ENCODE measurements around the gene LYPLAL1. TPM values are rescaled to one million over a fixed set of nuclear protein-coding genes. Genes with fewer than 3 reads are reported as not detected.
"Not testable (repeated sequence)": the region's sequence is repeated elsewhere in the genome, so short reads cannot be mapped to it uniquely, and the experiment has no call there.

LYPLAL1 gene
- total RNA-seq, 1 donor from 2014 or later = 15.8 TPM

DNA sequence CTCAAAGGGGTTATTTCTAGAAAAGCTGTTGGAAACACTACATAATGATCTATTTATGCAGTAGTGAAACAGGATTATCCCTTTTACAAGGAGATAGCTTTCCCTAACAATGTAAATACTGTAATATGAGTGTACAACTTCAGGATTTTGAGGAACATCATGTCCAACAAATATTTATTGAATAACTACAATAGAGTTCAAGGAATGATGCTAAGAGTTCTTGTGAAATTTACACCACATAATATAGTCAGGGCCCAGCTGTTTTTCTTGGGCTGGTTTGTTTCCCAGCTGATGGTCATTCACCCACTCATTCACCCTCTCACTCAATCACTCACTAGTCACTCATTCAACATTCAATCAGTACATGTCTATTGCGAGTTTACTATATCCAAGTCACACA is 12.3 kb upstream of the LYPLAL1 start:
- intact Hi-C loops (cut with micrococcal nuclease) = no loop called here

DNA sequence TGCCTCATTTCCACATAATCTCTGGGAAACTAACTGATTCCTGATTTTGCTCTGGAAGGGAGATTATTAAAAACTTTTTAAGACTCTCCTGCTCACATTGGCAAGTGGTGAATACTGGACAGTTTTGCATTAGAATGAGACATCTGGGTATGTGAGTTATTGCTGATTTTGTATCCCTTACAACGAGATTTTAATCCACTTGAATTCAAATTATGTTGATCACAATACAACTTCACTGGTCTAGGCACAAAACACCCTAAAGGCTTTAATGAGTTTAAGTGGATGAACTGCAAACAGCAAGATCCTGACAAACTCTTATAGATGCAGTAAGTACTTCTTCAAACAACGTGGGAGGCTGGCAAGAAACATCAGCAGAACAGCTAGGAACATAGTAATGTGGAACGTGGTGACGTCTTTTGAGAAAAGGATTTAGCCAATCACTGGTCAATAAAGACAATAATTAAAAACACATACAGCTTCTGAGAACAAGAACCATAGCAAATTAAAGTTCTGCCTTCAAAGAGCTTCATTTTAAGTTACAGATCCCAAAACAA is 10.2 kb upstream of the LYPLAL1 start:
- intact Hi-C loops (cut with micrococcal nuclease) = no loop called here

DNA sequence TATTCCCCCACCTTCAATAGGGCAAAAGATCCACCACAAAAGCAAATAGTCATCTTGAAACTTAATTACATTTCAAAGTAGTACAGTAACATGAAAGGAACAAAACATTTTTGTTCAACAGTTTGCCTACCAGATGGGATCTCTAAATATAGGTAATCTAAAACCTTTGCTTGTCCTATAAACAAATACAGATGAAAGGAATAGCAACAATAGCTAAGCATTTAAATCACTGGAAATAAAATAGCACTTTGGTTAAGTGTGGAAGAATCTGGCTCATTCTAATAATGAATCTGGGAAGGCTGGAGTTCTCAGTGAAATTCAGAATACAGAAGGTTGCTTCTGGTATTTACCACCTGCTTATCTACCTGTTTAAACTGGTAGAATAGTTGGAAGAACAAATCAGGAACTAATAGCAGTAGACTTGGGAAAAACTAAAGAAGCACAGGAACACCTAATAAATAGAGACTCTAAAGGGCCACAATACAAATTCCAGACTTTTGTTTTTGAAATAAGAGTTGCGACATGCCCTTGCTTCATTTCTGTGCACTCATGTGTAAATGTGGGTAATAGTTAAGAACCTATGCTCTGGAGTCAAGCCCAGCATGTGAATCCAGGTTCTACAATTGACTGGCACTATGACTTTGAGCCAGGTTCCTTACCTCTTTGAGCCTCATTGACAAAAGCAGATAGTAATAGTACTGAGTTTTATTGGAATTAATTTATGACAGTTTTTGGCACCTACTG is 2.3 kb upstream of the LYPLAL1 start:
- intact Hi-C loops (cut with micrococcal nuclease) = loop anchor here (5.0 to 10.0 kb wide), 2 partner anchors 827 to 921 kb away; partner anchors contain the start of genes IARS2 and TGFB2

DNA sequence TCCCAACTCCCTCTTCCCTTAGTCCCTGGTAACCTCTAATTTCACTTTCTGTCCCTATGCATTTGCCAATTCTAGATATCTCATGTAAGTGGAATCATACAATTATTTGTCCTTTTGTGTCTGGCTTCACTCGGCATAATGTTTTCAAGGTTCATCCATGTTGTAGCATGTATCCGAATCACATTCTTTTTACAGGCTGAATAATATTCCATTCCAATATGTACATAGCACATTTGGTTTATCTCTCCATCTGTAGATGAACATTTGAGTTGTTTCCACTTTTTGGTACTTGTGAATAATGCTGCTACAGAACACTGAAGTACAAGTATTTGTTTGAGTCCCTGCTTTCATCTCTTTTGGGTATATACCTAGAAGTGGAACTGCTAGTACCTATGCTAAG is 857 bp upstream of the LYPLAL1 start:
- intact Hi-C loops (cut with micrococcal nuclease) = loop anchor here (1.0 to 10.0 kb wide), 4 partner anchors 828 to 1542 kb away; partner anchors contain the start of genes GPATCH2, IARS2, RRP15 and SPATA17

DNA sequence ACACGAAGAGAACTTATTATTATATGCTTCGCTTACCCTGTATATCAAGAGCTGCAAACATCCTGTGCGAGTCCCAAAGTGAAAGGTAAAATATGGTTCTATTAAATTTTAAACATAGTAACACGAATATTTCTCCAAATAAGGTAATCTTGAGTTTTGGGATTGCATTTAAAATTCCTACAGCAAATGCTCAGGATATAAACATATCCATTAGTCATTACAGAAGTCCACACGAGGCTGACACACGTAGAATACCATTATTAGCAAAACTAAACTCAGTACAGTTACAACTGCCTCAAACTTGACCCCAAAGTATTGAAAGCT is 282 bp upstream of the LYPLAL1 start:
- intact Hi-C loops (cut with micrococcal nuclease) = loop anchor here (1.0 to 10.0 kb wide), 4 partner anchors 829 to 1542 kb away; partner anchors contain the start of genes GPATCH2, IARS2, RRP15 and SPATA17

DNA sequence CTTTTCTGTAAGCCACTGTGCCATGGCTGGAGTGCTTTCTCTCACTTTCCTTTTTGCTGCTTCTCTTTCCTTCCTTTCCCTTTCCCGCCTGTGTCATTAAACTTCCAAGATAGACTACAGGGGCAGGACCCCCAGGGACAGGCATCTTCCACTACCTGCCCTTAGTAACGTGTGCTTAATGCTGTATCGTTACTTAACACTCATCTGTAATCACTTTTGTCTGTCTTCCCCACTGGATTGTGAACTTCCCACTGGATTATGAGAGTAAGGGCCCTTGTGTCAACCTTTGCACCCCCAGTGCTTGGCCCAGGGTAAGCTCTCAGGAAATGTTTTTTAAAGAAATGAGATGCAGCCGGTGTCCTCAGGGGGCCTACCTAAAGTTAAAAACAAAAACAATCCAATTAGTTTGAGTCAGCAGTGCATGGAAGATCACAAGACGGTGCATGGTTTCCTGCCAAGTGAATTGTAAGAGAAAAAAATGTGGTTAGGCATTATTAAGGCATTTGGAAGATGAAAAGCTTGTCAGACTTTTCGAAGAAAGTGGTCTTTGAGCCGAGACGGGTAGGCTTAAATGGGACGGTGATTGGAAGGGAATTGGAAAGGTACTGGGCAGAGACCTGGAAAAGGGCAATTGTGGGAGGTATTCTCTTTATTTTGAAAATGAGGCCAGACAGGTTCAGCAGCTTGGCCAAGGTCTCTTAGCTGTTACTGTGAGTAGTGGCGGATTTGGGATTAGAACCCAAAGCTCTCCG is 958 bp downstream of the LYPLAL1 start:
- intact Hi-C loops (cut with micrococcal nuclease) = loop anchor here (1.0 to 10.0 kb wide), 5 partner anchors 15 to 1098 kb away; partner anchors contain the start of genes EPRS1, IARS2, RAB3GAP2 and TGFB2

DNA sequence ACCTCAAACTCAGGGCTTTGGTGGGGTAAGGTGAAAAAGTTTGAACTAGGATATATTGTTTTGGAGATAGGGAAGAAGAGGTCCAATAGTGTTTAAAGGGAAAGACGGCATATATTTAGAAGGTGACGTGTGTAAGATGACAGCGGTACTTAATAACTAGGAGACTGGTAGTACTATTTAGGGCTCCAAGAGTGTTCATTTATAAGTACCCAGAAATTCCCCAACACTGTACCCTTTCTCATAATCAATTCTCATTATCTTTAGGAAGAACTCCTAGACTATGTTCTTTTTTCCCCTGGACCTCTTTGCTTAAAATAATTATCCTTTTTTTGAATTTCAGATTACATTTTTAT is 1.5 kb downstream of the LYPLAL1 start:
- intact Hi-C loops (cut with micrococcal nuclease) = loop anchor here (2.0 to 10.0 kb wide), 3 partner anchors 830 to 1098 kb away; partner anchors contain the start of genes EPRS1, RAB3GAP2 and TGFB2

DNA sequence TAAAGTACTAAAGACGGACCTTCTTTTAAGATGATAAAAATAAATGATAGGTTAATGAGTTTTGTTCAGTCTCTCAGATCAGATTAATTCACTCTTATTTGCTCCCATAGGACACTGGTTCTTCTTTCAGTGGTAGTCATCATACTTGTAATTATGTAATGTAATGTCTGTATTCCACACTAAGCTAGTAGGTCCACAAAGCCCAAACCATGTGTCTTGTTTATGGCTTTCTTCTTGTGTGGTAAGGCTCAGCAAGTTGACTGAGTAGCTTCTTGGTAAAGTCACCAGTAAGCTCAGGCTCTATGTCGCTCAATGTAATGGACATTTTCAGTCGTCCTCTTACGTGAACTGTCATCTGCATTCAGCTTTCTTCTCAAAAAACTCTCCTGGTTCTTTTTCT is 2.5 kb downstream of the LYPLAL1 start:
- intact Hi-C loops (cut with micrococcal nuclease) = loop anchor here (10.0 kb wide), 1 partner anchor 831 kb away; the partner anchor contains the start of gene TGFB2

DNA sequence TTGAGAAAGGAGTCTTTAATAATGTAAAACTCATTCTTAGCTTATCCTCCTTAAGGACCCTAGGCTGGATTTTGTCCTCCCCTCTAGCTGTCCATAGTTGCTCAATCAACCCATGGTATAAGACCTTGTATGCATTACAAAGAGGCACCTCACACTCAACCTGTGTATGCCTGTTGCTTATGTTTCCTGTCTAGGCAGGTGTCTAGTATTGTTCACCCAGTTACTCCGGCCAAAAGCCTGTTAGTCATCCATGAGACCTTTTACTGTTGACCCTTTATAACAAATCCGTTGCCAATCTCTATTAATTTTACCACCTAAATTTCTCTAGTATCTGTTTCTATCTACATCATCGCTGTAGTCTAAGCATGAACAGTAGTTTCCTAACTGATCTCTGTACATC is 3.7 kb downstream of the LYPLAL1 start:
- intact Hi-C loops (cut with micrococcal nuclease) = loop anchor here (10.0 kb wide), 1 partner anchor 833 kb away; the partner anchor contains the start of gene TGFB2

DNA sequence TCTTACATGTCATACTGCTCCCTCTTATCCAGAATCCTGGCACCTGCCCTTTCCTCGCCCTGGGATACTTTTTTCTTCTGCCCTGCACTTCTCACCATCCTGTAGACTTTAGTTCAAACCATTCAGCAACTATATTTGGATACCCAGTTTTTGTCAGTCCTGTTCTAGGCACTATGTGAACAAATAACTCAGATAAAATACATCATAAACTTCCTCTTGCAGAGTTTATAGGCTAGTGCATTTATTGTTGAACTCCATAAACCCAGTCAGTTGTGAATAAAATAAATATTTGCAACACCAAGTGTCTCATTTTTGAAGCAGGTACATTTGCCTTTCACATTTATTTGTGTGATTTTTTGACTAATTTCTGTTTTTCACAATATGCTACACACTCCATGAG is 4.3 kb downstream of the LYPLAL1 start:
- intact Hi-C loops (cut with micrococcal nuclease) = loop anchor here (10.0 kb wide), 1 partner anchor 833 kb away; the partner anchor contains the start of gene TGFB2

DNA sequence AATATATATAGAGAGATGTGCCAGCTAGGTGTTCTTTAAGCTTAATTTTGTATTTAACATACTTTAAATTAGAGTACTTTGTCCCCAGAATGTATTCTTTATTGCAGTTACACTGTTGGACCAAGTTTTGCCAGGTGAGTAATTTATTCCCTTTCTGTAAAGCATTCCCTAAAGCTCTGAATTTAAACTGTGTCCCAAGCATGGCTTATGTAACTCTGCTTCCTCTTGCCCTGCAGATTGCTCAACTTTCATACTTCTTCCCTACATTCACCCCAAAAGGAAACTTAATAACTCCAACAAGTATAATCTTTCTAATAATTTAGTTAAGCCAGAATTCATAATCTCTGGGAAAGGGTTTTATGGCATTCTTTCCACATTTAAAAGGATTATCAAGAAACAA is 5.6 kb downstream of the LYPLAL1 start:
- intact Hi-C loops (cut with micrococcal nuclease) = loop anchor here (10.0 kb wide), 1 partner anchor 834 kb away; the partner anchor contains the start of gene TGFB2

DNA sequence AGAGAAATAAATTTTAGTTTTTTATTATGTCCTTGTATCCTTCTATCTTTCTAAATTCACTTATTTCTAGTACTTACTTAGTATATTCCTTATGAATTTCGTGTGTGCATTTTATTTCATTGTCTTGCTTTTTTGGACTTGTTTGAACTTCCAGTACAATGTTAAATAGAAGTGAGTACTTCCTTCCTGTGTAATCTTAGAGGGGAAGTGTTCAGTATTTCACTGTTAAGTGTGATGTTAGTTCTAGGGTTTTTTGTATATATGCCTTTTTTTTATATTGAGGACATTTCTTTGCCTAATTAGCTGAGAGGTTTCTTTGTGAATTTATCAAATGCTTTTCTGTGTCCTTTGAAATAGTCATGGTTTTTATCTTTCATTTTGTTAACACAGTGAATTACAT is 10.7 kb downstream of the LYPLAL1 start:
- intact Hi-C loops (cut with micrococcal nuclease) = no loop called here

DNA sequence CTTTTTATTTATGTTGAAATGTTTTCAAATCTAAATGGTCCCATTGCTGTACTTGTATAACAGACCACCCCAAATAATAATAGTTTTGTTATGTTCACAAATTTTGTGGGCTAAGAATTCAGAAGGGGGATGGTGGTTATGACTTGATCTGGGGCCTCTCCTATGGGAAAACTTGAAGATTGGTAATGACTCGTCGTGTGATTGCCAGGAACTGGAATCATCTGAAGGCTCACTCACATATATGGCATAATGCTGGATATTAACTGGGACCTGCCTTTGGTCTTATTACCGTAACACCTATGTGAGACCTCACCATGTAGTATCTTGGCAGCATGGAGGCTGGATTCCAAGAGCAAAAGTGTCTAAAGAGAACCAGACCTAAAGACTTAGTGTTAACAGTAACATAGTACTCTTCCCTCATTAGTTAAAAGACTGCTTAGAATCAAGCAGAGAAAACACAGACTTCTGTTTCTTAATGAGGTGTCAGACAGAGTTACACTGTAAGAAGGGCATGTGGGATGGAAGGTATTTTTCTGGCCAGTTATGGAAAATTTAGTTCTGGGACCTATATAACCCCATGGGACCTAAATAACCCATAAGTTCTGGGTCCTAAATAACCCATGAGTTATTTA is 11.9 kb downstream of the LYPLAL1 start:
- intact Hi-C loops (cut with micrococcal nuclease) = no loop called here

DNA sequence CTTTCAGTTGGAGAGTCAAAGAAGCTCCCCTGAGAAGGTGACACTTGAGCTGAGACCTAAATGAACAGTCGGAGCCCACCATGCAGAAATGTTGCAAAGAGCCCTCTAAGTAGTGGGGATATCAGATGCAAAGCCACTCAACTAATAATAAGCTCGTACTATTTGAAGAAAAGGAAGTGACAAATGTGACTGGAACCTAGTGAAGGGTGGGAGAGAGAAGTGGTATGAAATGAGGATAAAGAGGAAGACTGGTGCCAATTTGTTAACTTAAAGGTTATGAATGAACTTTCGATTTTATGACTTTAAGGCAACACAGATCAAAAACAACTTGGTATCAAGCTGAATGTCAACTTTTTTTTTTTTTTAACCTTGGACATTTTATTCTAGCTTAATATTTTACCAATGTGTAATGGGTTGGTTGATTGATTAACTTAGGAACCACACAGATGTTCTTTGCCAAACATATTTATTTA is 14.7 kb downstream of the LYPLAL1 start:
- intact Hi-C loops (cut with micrococcal nuclease) = no loop called here

DNA sequence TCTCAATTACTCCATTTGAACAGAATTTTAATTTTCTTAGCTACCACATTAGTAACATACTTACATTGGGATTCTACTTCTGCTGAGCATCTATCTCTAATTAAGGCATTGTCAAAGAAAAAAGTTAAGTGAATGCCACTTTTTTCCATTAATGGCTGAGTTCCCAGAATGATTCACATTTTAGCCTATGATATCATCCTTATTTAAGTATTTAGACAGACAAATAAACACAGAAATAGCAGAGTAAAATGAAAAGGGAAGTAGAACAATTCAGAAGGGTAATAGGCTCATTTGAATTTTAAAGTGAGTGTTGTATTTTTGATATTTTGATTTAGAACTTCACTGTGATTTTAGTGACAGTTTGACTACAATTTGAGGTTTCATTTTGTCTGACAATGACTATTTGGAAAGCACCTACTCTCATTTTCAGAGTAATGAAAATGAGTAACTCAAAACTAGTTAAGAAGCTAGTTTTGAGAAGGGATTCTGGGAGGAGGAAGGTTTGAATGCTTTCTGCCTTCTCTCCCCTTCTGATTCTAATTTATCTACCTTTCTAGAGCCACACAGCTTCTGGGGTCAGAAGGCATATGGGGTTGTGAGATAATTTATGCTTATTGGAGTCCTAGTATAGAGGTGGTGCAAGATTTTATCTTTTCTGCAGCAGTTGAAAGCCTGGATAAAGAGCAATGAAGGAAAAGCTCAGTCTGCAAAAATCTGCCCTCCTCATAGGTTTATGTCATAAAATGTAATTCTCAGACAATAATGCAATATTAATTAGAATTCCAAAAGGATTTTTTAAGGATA is 15.5 kb downstream of the LYPLAL1 start:
- intact Hi-C loops (cut with micrococcal nuclease) = loop anchor here (1.0 kb wide), 1 partner anchor 15 kb away; no protein-coding TSS in a partner anchor

DNA sequence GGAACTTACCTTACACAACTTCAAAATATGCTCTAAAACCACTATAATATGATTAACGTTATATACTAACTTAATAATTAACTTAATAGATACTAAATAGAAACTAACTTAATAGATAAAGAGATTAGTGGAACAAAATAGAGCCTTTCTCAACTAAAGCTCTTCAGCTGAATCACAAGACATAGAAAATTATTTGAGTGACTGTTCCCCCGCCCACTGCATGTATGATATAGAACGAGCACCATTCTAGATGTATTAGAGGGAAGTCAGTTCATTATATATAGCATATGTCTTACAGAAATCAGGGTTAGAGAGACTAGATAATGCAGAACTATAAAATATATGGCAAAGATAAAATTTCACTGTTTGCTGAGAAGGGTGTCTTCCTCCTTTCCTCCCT is 16.3 kb downstream of the LYPLAL1 start:
- intact Hi-C loops (cut with micrococcal nuclease) = loop anchor here (1.0 kb wide), 1 partner anchor 16 kb away; no protein-coding TSS in a partner anchor

DNA sequence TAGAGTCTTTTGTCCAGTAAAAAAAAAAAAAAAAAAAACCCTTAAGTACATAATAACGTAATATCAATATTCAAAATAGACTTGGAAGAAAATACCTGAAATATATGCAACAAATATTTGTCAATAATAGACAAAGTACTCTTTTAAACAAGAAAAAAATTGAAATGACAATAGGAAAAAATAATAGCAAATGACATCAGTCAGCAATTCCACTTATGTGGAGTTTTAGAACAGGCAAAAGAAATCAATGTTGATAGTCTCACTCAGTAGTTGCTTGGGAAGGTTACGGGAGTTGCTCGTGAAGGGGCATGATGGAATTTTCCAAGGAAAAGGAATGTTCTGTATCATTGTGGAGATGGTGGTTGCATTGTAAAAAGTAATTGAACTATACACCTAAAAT is 16.9 kb downstream of the LYPLAL1 start:
- intact Hi-C loops (cut with micrococcal nuclease) = no loop called here

DNA sequence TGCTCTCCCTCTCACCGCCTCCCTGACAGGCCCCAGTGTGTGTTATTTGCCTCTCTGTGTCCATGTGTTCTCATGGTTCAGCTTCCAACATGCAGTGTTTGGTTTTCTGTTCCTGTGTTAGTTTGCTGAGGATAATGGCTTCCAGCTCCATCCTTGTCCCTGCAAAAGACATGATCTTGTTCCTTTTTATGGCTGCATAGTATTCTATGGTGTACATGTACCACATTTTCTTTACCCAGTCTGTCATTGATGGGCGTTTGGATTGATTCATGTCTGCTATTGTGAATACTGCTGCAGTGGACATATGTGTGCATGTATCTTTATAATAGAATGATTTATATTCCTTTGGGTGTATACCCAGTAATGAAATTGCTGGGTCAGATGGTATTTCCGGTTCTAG is 22.2 kb downstream of the LYPLAL1 start:
- intact Hi-C loops (cut with micrococcal nuclease) = not testable (repeated sequence)

DNA sequence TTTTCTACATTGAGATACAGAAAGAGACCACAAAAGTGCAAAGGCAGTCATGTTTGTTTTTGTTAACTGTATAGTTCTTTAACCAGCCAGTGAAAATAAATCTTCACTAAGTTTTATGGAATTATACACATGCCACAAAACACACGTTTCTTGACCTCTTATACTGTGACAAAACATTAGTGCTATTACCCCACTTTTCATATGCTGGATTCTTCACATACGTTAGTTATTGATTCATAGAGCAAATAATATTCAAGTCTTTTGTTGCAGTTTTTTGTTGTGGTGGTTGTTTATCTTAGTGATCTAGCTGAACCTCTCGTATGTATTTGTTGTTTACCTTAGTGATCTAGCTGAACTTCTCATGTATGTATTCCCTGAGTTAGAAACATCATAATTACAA is 28.0 kb downstream of the LYPLAL1 start:
- intact Hi-C loops (cut with micrococcal nuclease) = no loop called here

DNA sequence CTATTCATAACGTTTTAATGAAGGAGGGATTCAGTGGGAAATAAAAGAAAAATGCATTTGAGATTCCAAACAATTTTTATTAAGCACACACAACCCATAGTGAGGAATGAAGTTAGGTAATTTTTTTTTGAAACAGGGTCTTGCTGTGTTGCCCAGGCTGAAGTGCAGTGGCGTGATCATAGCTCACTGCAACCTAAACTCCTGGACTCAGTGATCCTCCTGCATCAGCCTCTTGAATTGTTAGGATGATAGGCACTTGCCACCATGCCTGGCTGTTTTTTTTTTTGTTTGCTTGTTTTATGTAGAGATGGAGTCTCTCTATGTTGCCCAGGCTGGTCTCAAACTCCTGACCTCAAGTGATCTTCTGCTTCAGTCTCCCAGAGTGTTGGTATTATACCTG is 28.9 kb downstream of the LYPLAL1 start:
- intact Hi-C loops (cut with micrococcal nuclease) = no loop called here

All from T-helper 1 cell treated with Interleukin-12 subunit alpha and Interleukin-12 subunit beta and Interleukin-4 antibody, amounts not matched to agents 30 ng/mL and 1 ng/mL, for 36 hours (primary cell).